GM06990 (cell line): ENCODE results near the gene ZNF135.

Experiments used
- DNase-seq: peaks from one replicate; pipeline ENCODE4 v3.0.0-alpha.2; 2011; ENCODE audit not compliant: insufficient read length; ENCODE audit errors: extremely low read depth
- H3K27me3 ChIP-seq: replicated peaks from 2 replicates; pipeline ENCODE4 v1.6.0; 2011; ENCODE audit warnings: low read length; ENCODE audit not compliant: control insufficient read depth, insufficient read depth
- H3K36me3 ChIP-seq: 2 replicates; pipeline ENCODE4 v1.5.1; 2011; ENCODE audit warnings: low read length; ENCODE audit not compliant: control insufficient read depth, insufficient read depth
- H3K4me3 ChIP-seq: replicated peaks from 2 replicates; pipeline ENCODE4 v1.5.1; 2011; ENCODE audit warnings: low read depth, mild to moderate bottlenecking, control low read depth, low read length
- TF ChIP-seq, protein P1 (sequence below): IDR thresholded peaks from 2 replicates; pipeline ENCODE4 v1.5.1; 2011; ENCODE audit warnings: low read length, control low read depth, mild to moderate bottlenecking, inconsistent platforms; ENCODE audit not compliant: insufficient read depth, poor library complexity, severe bottlenecking

ZNF135 gene

DNA sequence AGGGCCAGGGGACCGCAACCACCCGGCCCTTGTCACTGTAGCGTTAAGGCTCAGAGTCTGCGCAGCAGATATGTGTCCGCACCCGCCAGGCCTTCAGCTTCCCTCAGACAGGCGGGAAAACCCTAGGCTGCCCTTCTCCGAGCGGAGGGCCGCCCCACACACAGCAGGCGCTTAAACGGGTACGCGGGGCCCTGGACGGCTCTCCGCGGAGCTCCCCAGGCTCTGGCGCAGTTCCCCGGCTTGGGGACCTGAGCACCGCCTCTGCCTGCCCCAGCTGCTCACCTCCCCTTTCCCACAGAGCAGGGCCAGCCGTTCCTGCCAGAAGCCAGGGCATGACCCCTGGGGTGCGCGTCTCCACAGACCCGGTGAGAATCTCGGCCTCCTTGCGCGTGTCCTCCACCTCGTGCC lies 593 bp downstream of the ZNF135 start:
- Histone ChIP-seq H3K36me3 (no peaks in the 10 kb centered on the region), H3K27me3 (no peaks in the 10 kb centered on the region), H3K4me3 (no peak overlapping the region)
- no peak for DNase-seq
- TF ChIP-seq, protein P1, sequence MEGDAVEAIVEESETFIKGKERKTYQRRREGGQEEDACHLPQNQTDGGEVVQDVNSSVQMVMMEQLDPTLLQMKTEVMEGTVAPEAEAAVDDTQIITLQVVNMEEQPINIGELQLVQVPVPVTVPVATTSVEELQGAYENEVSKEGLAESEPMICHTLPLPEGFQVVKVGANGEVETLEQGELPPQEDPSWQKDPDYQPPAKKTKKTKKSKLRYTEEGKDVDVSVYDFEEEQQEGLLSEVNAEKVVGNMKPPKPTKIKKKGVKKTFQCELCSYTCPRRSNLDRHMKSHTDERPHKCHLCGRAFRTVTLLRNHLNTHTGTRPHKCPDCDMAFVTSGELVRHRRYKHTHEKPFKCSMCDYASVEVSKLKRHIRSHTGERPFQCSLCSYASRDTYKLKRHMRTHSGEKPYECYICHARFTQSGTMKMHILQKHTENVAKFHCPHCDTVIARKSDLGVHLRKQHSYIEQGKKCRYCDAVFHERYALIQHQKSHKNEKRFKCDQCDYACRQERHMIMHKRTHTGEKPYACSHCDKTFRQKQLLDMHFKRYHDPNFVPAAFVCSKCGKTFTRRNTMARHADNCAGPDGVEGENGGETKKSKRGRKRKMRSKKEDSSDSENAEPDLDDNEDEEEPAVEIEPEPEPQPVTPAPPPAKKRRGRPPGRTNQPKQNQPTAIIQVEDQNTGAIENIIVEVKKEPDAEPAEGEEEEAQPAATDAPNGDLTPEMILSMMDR = no peak

DNA sequence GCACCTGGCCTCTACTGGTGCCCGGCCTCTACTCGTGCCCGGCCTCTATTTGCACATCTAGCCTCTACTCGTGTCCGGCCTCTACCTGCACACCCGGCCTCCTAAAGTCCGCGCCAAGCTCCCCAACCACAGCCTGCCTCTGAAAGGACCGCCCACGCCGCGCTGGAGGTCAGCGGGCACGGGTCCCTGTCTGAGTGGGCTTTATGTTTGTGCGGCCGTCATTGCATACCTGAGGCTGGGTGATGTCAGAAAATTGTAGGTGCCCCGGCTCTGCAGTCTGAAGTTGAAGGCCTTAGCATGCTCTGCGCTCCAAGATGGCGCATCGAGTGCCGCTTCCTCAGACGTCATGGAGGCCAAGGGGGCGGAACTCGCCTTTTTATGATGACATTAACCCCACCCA lies 1.1 kb downstream of the ZNF135 start:
- H3K27me3 ChIP-seq = no peaks in the 10 kb centered on the region
- H3K4me3 ChIP-seq = no peak overlapping the region
- DNase-seq = no peak
- TF ChIP-seq, protein P1 = no peak
- no peaks in the 10 kb centered on the region for H3K36me3 ChIP-seq

DNA sequence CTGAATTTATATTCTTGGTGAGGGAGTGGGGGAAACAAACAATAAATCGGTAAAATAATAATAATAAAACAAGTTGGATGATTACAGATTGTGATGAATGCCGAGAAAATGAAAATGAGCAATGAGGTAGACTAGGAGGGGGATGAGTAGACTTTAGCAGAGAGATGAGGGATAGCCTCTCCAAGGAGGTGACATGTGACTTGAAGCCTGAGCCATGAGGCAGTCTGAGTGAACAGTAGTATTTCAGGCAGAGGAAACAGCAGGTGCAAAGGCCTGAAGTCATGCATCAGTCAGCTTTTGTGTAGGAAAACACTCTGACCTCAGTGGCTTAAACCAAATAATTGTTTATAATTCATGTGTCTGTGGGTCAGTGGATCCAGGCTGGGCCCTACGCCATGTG lies 4.6 kb downstream of the ZNF135 start:
- TF ChIP-seq, protein P1 = no peak
- no peak for DNase-seq
- no peaks in the 10 kb centered on the region for H3K36me3 ChIP-seq
- H3K27me3 ChIP-seq = no peaks in the 10 kb centered on the region
- no peak overlapping the region for H3K4me3 ChIP-seq

DNA sequence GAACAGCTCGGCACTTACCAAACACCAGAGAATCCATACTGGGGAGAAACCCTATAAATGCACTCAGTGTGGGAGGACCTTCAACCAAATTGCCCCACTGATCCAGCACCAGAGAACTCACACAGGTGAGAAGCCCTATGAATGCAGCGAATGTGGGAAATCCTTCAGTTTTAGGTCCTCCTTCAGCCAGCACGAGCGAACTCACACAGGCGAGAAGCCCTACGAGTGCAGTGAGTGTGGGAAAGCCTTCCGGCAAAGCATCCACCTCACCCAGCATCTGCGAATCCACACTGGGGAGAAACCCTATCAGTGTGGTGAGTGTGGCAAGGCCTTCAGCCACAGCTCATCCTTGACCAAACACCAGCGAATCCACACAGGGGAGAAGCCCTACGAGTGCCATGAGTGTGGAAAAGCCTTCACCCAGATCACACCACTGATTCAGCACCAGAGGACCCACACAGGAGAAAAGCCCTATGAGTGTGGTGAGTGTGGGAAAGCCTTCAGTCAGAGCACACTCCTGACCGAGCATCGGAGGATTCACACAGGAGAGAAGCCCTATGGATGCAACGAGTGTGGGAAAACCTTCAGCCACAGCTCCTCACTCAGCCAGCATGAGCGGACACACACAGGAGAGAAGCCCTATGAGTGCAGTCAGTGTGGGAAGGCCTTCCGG lies 8.3 kb downstream of the ZNF135 start:
- H3K36me3 ChIP-seq = no peaks in the 10 kb centered on the region
- TF ChIP-seq, protein P1 = no peak
- no peaks in the 10 kb centered on the region for H3K27me3 ChIP-seq
- H3K4me3 ChIP-seq = no peak overlapping the region
- DNase-seq = no peak

DNA sequence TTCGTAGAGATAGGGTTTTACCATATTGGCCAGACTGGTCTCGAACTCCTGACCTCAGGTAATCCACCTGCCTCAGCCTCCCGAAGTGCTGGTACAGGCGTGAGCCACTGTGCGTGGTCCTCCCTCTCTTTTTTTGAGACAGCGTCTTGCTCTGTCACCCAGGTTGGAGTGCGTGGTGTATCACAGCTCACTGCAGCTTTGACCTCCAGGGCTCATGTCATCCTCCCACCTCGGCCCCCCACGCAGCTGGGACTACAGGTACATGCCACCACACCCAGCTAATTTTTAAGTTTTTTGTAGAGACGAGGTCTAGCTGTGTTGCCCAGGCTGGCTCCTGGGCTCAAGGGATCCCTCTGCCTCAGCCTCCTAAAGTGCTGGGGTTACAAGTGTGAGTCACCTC lies 20.7 kb downstream of the ZNF135 start:
- Histone ChIP-seq H3K27me3 (no peaks in the 10 kb centered on the region), H3K36me3 (no peaks in the 10 kb centered on the region), H3K4me3 (no peak overlapping the region)
- TF ChIP-seq, protein P1 = no peak
- DNase-seq = no peak

DNA sequence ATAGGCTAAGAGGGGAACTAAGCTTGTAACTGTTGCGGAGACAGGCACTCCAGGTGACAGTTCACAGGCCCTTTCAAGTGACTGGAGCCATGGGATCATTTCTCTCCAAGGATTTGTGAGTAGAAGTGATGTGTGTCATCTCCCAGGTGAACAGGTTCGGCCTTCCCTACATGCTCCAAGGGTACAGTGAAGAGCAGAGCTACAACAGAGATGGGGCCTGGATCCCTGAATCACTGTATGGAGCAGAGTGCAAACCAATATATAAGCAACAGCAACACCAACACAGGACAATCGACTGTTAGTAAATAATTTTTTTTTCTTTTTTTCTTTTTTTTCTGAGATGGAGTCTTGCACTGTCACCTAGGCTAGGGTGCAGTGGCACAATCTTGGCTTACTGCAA lies 23.9 kb downstream of the ZNF135 start:
- no peaks in the 10 kb centered on the region for H3K36me3 ChIP-seq
- H3K27me3 ChIP-seq = no peaks in the 10 kb centered on the region
- H3K4me3 ChIP-seq = no peak overlapping the region
- no peak for DNase-seq
- TF ChIP-seq, protein P1 = no peak
